Endothelial cell of umbilical vein (primary cell): ENCODE results near the gene TSKU. TPM values are rescaled to one million over a fixed set of nuclear protein-coding genes. Genes with fewer than 3 reads are reported as not detected.

Experiments
- BruUV-seq: library from RNA; stranded (reverse); fragments of 400-500 nt; replicated peaks from 2 replicates; lab custom pipeline; 2021; lab: Mats Ljungman, UMichigan
- CTCF ChIA-PET: fragments of 300-600, 350-600 bp; sonication (Branson Sonifier 250); formaldehyde crosslinking; loops from one replicate; lab custom pipeline; 2021; ENCODE audit warnings: antibody characterized with exemption, inconsistent platforms; lab: Charles Lee
- POLR2A ChIA-PET: fragments of 300-600, 350-600 bp; sonication (Branson Sonifier 250); formaldehyde crosslinking; loops from one replicate; lab custom pipeline; 2021; ENCODE audit warnings: antibody characterized with exemption, inconsistent platforms; lab: Charles Lee
- DNase-seq: peaks from one replicate; pipeline ENCODE4 v3.0.0-alpha.2; 2011; ENCODE audit warnings: low read depth, low spot score
- FAIRE-seq: peaks from 2 replicates; lab custom pipeline; 2011; peaks lifted over from hg19 to GRCh38; lab: Jason Lieb, UNC
- H2AFZ ChIP-seq: 2 replicates; pipeline ENCODE4 v1.6.0; 2012; ENCODE audit warnings: low read depth, low read length, control low read depth, inconsistent platforms
- H3K27ac ChIP-seq: 2 replicates; pipeline ENCODE4 v1.5.1; 2011; ENCODE audit warnings: low read depth, mild to moderate bottlenecking, control low read depth, low read length, moderate library complexity; ENCODE audit not compliant: insufficient read depth
- H3K27me3 ChIP-seq, 2 experiments: 2 replicates each; pipeline versions ENCODE4 v1.6.0 to v1.6.1; 2011; ENCODE audit warnings: low read length in 2 of 2, mixed read lengths in 1 of 2; ENCODE audit not compliant: control insufficient read depth in 2 of 2, insufficient read depth in 2 of 2
- H3K36me3 ChIP-seq, 2 experiments: 2 replicates in 1 of 2; 3 replicates in 1 of 2; pipeline ENCODE4 v1.5.1; 2011; ENCODE audit warnings: low read length in 2 of 2, mild to moderate bottlenecking in 1 of 2, moderate library complexity in 1 of 2; ENCODE audit not compliant: control insufficient read depth in 2 of 2, insufficient read depth in 2 of 2; ENCODE audit errors: extremely low read depth in 1 of 2
- H3K4me1 ChIP-seq: 3 replicates; pipeline ENCODE4 v1.5.1; 2011; ENCODE audit warnings: mild to moderate bottlenecking, low read length; ENCODE audit not compliant: control insufficient read depth, insufficient read depth; ENCODE audit errors: extremely low read depth
- H3K4me2 ChIP-seq: 2 replicates; pipeline ENCODE4 v1.6.1; 2011; ENCODE audit warnings: low read length, control low read depth, mixed read lengths; ENCODE audit not compliant: insufficient read depth
- H3K4me3 ChIP-seq, 3 experiments: fragments of 200-600 bp in 1 of 3; sonication (generic), shearing (Covaris generic) in 1 of 3; replicated peaks in 1 of 3; 2 replicates each; pipeline ENCODE4 v1.5.1; 2011 to 2016; ENCODE audit warnings: control low read depth in 3 of 3, low read length in 3 of 3, mild to moderate bottlenecking in 2 of 3, inconsistent platforms in 1 of 3, low read depth in 1 of 3, moderate library complexity in 1 of 3; ENCODE audit not compliant: insufficient read depth in 1 of 3
- H3K79me2 ChIP-seq: 2 replicates; pipeline ENCODE4 v1.6.0; 2012; ENCODE audit warnings: low read length, inconsistent platforms; ENCODE audit not compliant: control insufficient read depth, insufficient read depth
- H3K9ac ChIP-seq: replicated peaks from 2 replicates; pipeline ENCODE3; 2011; ENCODE audit warnings: low read length, control low read depth; ENCODE audit not compliant: insufficient read depth; ENCODE audit errors: extremely low read depth
- H3K9me1 ChIP-seq: replicated peaks from 3 replicates; pipeline ENCODE4 v1.6.0; 2011; ENCODE audit warnings: mild to moderate bottlenecking, low read length; ENCODE audit not compliant: control insufficient read depth, insufficient read depth; ENCODE audit errors: extremely low read depth
- H3K9me3 ChIP-seq: replicated peaks from 2 replicates; pipeline ENCODE4 v1.5.1; 2012; ENCODE audit warnings: low read length, inconsistent platforms; ENCODE audit not compliant: control insufficient read depth, insufficient read depth
- H4K20me1 ChIP-seq: replicated peaks from 2 replicates; pipeline ENCODE3; 2011; ENCODE audit warnings: mild to moderate bottlenecking, low read length; ENCODE audit not compliant: control insufficient read depth, insufficient read depth; ENCODE audit errors: extremely low read depth
- CTCF ChIP-seq, 2 donors: IDR thresholded peaks; 1 replicate in 1 of 2; 2 replicates in 1 of 2; pipeline ENCODE4 v1.5.1; 2011; ENCODE audit warnings: low read length in 2 of 2, mild to moderate bottlenecking in 2 of 2, moderate library complexity in 2 of 2, control low read depth in 1 of 2, inconsistent platforms in 1 of 2, low read depth in 1 of 2; ENCODE audit not compliant: insufficient read depth in 1 of 2; ENCODE audit errors: extremely low read depth in 1 of 2
- EZH2 ChIP-seq: IDR thresholded peaks from 2 replicates; pipeline ENCODE4 v1.6.1; 2012; ENCODE audit warnings: borderline replicate concordance, low read depth, mild to moderate bottlenecking, moderate library complexity, low read length, inconsistent platforms; ENCODE audit not compliant: severe bottlenecking
- FOS ChIP-seq: IDR thresholded peaks from 2 replicates; pipeline ENCODE4 v1.6.1; 2011; ENCODE audit warnings: mild to moderate bottlenecking, low read length, moderate library complexity, borderline replicate concordance; ENCODE audit not compliant: insufficient read depth
- GATA2 ChIP-seq: IDR thresholded peaks from 2 replicates; pipeline ENCODE4 v1.7.0; 2011; ENCODE audit warnings: low read depth, mild to moderate bottlenecking, moderate library complexity, mixed read lengths, low read length; ENCODE audit not compliant: insufficient read length, insufficient read depth
- JUN ChIP-seq: IDR thresholded peaks from 2 replicates; pipeline ENCODE4 v1.6.1; 2011; ENCODE audit warnings: borderline replicate concordance, low read depth; ENCODE audit not compliant: insufficient read length, insufficient read depth
- MAX ChIP-seq: IDR thresholded peaks from 2 replicates; pipeline ENCODE4 v1.6.1; 2011; ENCODE audit not compliant: insufficient read depth, insufficient read length
- MYC ChIP-seq: IDR thresholded peaks from one replicate; pipeline ENCODE4 v1.6.1; 2011; ENCODE audit warnings: mild to moderate bottlenecking, low read depth, low read length
- POLR2A ChIP-seq: IDR thresholded peaks from 2 replicates; pipeline ENCODE4 v1.6.1; 2012; ENCODE audit warnings: low read depth, mild to moderate bottlenecking, control low read depth, low read length
- POLR2AphosphoS5 ChIP-seq: IDR thresholded peaks from 2 replicates; pipeline ENCODE4 v1.6.1; 2012; ENCODE audit warnings: low read depth, mild to moderate bottlenecking, control low read depth, low read length, moderate library complexity; ENCODE audit not compliant: insufficient read depth
- dilution Hi-C: fragments of 300-500 bp; cut with MboI; formaldehyde crosslinking; loops from one replicate; pipeline ENCODE4 v1.15.0; 2019; ENCODE audit warnings: low sequenced_read_pairs; ENCODE audit not compliant: extremely low pct_ligation_motif_present
- intact Hi-C: fragments of 100-400 bp; cut with micrococcal nuclease; formaldehyde crosslinking; loops from one replicate; pipeline ENCODE4 v1.10.0; 2022
- polyA plus RNA-seq, 4 experiments: library from polyadenylated mRNA; depleted of rRNA in 3 of 4; stranded (reverse) in 3 of 4; unstranded in 1 of 4; fragments of >200 nt; gene quantifications; 2 replicates each; pipeline versions ENCODE4 v1.2.1 to v1.2.3, GENCODE V29; 2011 to 2012; ENCODE audit warnings: missing spikeins in 1 of 4
- total RNA-seq: library from RNA; stranded (reverse); gene quantifications from 2 replicates; pipeline ENCODE4 v1.2.3, GENCODE V29; 2021

TSKU gene
- total and polyA plus RNA-seq, 2 donors (not counting 3 experiments of a cell fraction or from before 2014, with no cell fraction given): 16.2 to 21.2 TPM

GRCh38 chr11:76740772-76741171, 42.4 kb upstream of the TSKU start:
- H4K20me1 ChIP-seq: no peaks in the 10 kb centered on the region
- no peak overlapping the region for H3K4me3 ChIP-seq
- H3K4me2 ChIP-seq: no peak overlapping the region
- H3K9me3 ChIP-seq: no peaks in the 10 kb centered on the region
- dilution Hi-C loops (no loop called here), intact Hi-C loops (no loop called here)
- no peak overlapping the region for H2AFZ ChIP-seq
- DNase-seq: no peak
- no peaks in the 10 kb centered on the region for H3K9me1 ChIP-seq
- TF ChIP-seq GATA2 (no peak), JUN (no peak), MYC (no peak), EZH2 (no peak), POLR2A (no peak), POLR2AphosphoS5 (no peak), FOS (no peak), CTCF (IDR thresholded peaks at IDR 0.05; ENCODE audit: extremely low read depth in 1 of 2, insufficient read depth in 1 of 2, low read depth in 1 of 2, low read length in 2 of 2) (no peak), MAX (no peak)
- H3K4me1 ChIP-seq: peaks cover 5% of the 10 kb centered on the region
- no peak overlapping the region for H3K27ac ChIP-seq
- no peaks in the 10 kb centered on the region for H3K79me2 ChIP-seq
- ChIA-PET POLR2A (interaction anchor here (0.5 kb wide), 1 partner anchor 64 kb away, joined by 4 read pairs; no protein-coding TSS in a partner anchor), CTCF (no interaction called here)
- no peaks in the 10 kb centered on the region for H3K36me3 ChIP-seq
- H3K27me3 ChIP-seq: peaks cover 0 to 6% of the 10 kb centered on the region in 2 experiments
- no TSS peak for BruUV-seq
- H3K9ac ChIP-seq: no peak overlapping the region
- no peak for FAIRE-seq
